RWPE2 (cell line): ENCODE data around the gene DEAF1.

Experiments used
- ATAC-seq: fragments of 200-7000 bp; cut with Tn5 transposase; 3 replicates; pipeline ENCODE4 v1.9.1; 2021; ENCODE audit warnings: low read depth
- DNase-seq: peaks from one replicate; pipeline ENCODE4 v3.0.0-alpha.2; 2020; ENCODE audit warnings: low spot score
- H3K27ac ChIP-seq: fragments of 450-650 bp; 2 replicates; pipeline ENCODE4 v1.5.1; 2017; ENCODE audit warnings: mild to moderate bottlenecking; ENCODE audit not compliant: poor library complexity, severe bottlenecking
- H3K27me3 ChIP-seq: fragments of 250-450 bp; sonication (Bioruptor Pico); 2 replicates; pipeline ENCODE4 v1.5.1; 2021; ENCODE audit warnings: mild to moderate bottlenecking, moderate library complexity; ENCODE audit not compliant: insufficient read depth, poor library complexity, severe bottlenecking
- H3K36me3 ChIP-seq: fragments of 250-450 bp; sonication (Bioruptor Pico); 2 replicates; pipeline ENCODE4 v1.5.1; 2020; ENCODE audit warnings: low read depth, mild to moderate bottlenecking, moderate library complexity
- H3K4me1 ChIP-seq: fragments of 250-450 bp; sonication (Bioruptor Pico); 2 replicates; pipeline ENCODE4 v1.5.1; 2021; ENCODE audit warnings: mild to moderate bottlenecking, moderate library complexity; ENCODE audit not compliant: insufficient read depth, poor library complexity, severe bottlenecking
- H3K4me3 ChIP-seq: fragments of 250-450 bp; sonication (Bioruptor Pico); 2 replicates; pipeline ENCODE4 v1.5.1; 2021; ENCODE audit warnings: mild to moderate bottlenecking, moderate library complexity; ENCODE audit not compliant: severe bottlenecking
- H3K9me3 ChIP-seq: fragments of 250-450 bp; sonication (Bioruptor Pico); 2 replicates; pipeline ENCODE4 v1.5.1; 2021; ENCODE audit warnings: mild to moderate bottlenecking, moderate library complexity; ENCODE audit not compliant: severe bottlenecking
- TF ChIP-seq, protein P1 (sequence below): fragments of 450-650 bp; IDR thresholded peaks from one replicate; pipeline ENCODE4 v1.5.1; 2017; ENCODE audit warnings: mild to moderate bottlenecking, moderate library complexity; ENCODE audit not compliant: poor library complexity, severe bottlenecking

DEAF1 gene

DNA sequence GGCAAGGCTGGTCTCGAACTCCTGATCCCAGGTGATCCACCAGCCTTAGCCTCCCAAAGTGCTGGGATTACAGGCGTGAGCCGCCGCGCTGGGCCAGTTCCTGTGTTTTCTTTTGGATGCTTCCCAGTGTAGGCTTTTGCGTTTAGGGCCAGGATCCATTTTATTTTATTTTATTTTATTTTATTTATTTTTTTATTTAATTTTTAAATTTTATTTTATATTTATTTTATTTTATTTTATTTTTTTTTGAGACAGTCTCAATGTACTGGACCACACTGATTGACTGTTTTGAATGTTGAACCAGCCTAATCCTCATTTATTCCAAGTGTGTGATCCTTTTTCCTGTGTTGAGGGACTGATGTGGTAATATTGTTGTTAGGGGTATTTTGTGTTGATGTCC, 19.4 kb upstream of the DEAF1 start:
- Histone ChIP-seq H3K27me3 (no peaks in the 10 kb centered on the region), H3K4me1 (no peaks in the 10 kb centered on the region), H3K9me3 (no peaks in the 10 kb centered on the region), H3K36me3 (peaks cover 72% of the 10 kb centered on the region), H3K27ac (no peak overlapping the region), H3K4me3 (no peak overlapping the region)
- ATAC-seq (no peak), DNase-seq (no peak)
- TF ChIP-seq, protein P1, sequence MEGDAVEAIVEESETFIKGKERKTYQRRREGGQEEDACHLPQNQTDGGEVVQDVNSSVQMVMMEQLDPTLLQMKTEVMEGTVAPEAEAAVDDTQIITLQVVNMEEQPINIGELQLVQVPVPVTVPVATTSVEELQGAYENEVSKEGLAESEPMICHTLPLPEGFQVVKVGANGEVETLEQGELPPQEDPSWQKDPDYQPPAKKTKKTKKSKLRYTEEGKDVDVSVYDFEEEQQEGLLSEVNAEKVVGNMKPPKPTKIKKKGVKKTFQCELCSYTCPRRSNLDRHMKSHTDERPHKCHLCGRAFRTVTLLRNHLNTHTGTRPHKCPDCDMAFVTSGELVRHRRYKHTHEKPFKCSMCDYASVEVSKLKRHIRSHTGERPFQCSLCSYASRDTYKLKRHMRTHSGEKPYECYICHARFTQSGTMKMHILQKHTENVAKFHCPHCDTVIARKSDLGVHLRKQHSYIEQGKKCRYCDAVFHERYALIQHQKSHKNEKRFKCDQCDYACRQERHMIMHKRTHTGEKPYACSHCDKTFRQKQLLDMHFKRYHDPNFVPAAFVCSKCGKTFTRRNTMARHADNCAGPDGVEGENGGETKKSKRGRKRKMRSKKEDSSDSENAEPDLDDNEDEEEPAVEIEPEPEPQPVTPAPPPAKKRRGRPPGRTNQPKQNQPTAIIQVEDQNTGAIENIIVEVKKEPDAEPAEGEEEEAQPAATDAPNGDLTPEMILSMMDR, result no peak

DNA sequence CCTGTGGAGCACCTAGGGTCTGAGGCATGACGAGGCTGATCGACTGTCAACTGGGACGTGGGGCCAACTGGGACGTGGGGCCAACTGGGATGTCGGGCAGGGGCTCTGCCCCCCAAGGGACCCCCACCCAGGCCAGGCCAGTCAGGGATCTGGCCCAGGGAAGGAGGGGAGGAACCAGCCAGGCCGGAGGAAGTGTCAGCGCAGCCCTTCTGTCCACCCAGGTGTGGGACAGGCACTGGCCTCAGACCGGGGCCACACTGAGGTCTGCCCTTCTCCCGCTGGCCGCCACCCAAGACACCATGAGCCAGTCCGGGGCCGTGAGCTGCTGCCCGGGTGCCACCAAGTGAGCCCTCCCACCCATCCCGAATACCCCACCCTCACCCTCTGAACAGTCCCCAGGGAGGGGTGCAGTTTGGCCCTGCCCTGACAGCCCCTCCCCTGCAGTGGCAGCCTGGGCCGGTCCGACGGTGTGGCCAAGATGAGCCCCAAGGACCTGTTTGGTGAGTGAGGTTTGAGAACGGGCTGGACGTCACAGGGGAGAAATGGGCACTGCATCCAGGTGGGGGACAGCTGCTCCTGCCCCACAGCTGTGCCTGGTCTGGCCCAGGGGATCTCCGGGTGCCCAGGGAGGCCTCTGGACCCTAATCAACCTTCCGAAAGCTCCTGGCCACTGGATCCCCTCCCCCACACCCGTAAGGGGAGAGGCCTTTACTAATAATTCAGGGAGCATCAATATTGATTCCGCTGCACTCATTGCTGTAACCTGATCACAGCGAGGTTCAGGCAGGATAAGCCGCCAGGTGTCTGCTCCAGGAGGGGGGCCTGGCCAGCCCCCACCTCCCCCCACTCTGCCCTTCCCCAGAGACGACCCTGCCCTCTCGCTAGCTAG, 14.3 kb upstream of the DEAF1 start:
- Histone ChIP-seq H3K4me1 (peaks cover 19% of the 10 kb centered on the region), H3K36me3 (peaks cover 49% of the 10 kb centered on the region), H3K9me3 (no peaks in the 10 kb centered on the region), H3K27me3 (no peaks in the 10 kb centered on the region), H3K27ac (peak overlapping the region; percentile 94), H3K4me3 (no peak overlapping the region)
- TF ChIP-seq, protein P1, result no peak
- no peak for ATAC-seq
- peak; percentile 54 for DNase-seq

- H3K4me3 ChIP-seq, result no peak overlapping the region
- TF ChIP-seq, protein P1, result no peak
- peak overlapping the region; percentile 94 for H3K27ac ChIP-seq
- no peaks in the 10 kb centered on the region for H3K9me3 ChIP-seq
- peak; percentile 55 for DNase-seq
- H3K36me3 ChIP-seq, result peaks cover 41% of the 10 kb centered on the region
- no peak for ATAC-seq
- peaks cover 19% of the 10 kb centered on the region for H3K4me1 ChIP-seq
- H3K27me3 ChIP-seq, result no peaks in the 10 kb centered on the region
Measured at GRCh38 chr11:708511-708910, 13.5 kb upstream of the DEAF1 start.

DNA sequence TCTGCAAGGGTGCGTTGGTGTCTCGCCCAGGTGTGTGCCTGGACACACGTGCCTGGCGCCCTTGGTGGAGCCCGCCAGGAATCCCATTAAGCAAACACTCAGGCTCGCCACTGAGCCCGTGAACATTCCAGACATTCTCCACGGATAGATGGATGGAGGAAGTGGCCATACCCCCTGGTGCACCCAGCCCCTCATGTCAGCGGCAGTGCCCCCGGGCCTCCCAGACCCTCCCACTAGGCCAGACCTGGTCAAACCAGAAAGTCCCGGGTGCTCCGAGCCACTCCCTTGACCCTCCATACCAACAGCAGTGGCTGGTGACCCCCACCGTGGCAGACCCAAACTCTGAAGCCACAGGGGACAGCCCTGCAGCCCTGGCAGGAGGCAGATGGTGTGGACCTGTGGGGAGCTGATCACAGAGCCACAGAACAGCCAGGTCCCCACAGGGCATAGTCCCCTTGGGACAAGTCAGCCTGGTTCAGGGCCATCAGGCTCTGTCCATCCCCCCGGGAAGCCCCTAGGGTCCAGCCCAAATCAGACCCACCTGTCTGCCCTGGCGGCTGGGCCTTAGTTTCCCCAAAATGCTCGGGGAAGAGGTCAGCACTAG, 12.9 kb upstream of the DEAF1 start:
- peak overlapping the region; percentile 94 for H3K27ac ChIP-seq
- peaks cover 37% of the 10 kb centered on the region for H3K36me3 ChIP-seq
- no peaks in the 10 kb centered on the region for H3K9me3 ChIP-seq
- H3K27me3 ChIP-seq, result no peaks in the 10 kb centered on the region
- peaks cover 22% of the 10 kb centered on the region for H3K4me1 ChIP-seq
- peak overlapping the region; percentile 88 for H3K4me3 ChIP-seq
- no peak for ATAC-seq
- DNase-seq, result peak; percentile 69
- TF ChIP-seq, protein P1, result no peak
